ENCODE results near the gene XIAP.
"Not testable (repeated sequence)": the region's sequence is repeated elsewhere in the genome, so short reads cannot be mapped to it uniquely, and the experiment has no call there.

Gene XIAP

GRCh38 chrX:123876844-123877243, 17.0 kb downstream of the XIAP start:
- no peak for DNase-seq

DNA sequence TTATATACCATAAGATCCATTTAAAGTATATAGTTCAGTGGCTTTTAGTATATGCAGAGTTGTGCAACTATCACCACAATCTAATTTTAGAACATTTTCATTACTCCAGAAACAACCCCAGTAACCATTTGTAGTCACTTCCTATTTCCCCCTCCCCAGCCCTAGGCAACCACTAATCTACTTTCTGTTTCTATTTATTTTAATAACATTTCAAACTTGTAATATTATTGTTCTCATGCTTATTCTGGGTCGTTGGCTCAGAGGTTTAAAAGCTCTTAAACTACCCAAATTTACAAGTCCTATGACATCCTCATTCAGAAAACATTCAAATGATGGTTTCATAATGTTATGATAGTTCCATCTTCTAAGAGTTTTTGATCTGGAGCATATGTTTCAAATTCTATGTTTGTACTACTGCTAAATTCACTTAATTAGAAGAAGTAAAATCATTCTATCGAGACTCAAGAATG, 18.4 kb downstream of the XIAP start:
- no peak for DNase-seq

DNA sequence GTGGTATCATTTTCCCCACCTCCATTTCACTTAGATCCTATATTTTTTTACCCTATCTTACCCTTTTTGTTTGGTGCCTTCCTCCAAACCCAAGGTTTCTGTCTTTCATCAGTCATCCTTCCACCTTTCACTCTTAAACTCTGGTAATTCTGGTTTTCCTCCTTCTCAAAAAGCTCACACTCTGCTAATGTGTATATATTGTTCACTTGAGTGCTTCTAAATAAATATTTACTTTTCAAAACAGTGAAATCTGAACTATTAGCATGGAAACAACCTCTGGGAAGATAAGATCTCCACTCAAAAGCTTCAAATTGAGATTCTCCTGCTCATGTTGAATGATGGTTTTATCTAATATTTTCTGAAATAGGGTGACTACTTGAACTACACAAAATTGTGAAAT, 21.5 kb downstream of the XIAP start:
- DNase-seq: no peak

- no peak for DNase-seq
Observed at GRCh38 chrX:123882391-123882790, 22.5 kb downstream of the XIAP start.

DNA sequence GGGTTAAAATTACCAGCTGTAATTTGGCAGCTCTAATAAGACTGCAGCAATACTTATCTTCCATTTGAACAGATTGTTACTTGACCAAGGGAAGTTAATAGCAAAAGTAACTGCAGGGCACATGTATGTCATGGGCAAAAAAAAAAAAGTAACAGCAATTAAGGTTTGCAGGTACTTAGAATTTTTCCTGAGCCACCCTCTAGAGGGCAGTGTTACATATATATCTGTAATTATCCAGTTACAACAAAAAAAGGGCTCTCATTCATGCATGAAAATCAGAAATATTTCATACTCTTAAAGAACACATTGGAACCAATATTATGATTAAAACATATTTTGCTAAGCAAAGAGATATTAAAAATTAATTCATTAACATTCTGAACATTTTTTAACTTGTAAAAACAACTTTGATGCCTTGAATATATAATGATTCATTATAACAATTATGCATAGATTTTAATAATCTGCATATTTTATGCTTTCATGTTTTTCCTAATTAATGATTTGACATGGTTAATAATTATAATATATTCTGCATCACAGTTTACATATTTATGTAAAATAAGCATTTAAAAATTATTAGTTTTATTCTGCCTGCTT, 25.1 kb downstream of the XIAP start:
- DNase-seq: peak in 1 of 2 experiments; percentile 5

DNA sequence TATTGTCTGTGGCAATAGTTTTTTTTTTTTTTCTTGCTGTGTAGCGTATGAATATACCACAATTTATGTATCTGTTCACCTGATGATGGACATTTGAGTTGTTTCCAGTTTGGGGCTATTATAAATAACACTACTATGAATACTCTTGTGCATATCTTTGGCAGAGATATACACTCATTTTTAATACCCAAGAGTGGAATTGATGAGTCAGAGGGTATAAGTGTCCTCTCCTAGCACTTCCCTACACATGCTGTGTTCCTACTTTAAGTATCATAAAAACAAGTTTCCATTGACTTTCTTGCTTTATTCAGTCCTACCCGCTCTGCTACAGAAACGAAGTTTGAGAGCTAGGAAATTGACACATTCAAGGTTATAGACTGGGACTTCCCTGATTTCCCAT, 39.8 kb downstream of the XIAP start:
- DNase-seq: no peak

DNA sequence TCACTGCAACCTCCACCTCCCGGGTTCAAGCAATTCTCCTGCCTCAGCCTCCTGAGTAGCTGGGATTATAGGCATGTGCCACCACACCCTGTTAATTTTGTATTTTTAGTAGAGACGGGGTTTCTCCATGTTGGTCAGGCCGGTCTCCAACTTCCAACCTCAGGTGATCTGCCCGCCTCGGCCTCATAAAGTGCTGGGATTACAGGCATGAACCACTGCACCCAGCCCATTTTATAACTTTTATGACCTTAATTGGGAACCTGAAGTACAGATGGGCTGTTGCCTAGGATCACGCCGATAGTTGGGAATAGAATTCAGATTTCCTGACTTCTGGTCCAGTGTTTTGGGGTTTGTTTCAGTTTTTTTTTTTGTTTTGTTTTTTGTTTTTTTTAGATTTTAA, 43.4 kb downstream of the XIAP start:
- not testable (repeated sequence) for DNase-seq

DNA sequence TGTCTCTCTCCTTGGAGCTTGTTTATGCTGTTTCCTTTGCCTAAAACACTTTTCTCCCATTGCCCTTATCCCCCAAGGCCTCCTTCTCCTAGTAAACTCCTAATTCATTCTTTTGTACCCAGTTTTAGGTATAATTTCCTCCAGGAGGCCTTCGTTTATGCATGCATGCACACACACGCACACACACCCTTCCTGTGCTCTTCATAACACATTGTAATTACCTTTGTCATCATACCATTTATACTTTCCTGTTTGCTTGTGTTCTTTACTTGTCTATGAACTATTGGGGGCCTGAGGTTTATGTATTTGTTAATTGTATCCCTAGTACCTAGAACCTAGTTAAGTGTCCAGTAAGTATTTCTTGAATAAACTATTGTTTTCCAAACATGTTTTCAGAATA, 45.5 kb downstream of the XIAP start:
- DNase-seq: no peak

DNA sequence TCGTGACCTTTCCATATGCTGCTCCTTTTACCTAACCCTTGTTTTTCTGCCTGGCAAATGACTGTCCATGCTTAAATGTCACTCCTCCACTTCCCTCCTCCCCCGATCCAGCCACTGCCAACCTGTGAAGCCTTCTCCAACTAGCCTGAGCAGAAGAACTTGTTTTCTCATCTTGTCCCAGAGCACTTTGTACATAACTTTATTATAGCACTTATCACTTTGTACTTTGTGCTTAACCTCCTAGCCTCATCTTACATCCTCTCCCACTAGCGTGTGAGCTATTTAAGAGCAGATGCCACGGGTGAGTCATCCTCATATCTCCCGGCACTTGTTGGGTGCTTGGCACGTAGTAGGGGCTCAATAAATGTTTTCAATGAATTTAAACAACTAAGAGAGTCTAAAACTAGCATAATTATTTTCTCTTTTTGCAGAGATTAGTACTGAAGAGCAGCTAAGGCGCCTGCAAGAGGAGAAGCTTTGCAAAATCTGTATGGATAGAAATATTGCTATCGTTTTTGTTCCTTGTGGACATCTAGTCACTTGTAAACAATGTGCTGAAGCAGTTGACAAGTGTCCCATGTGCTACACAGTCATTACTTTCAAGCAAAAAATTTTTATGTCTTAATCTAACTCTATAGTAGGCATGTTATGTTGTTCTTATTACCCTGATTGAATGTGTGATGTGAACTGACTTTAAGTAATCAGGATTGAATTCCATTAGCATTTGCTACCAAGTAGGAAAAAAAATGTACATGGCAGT, 46.9 kb downstream of the XIAP start:
- DNase-seq: no peak

DNA sequence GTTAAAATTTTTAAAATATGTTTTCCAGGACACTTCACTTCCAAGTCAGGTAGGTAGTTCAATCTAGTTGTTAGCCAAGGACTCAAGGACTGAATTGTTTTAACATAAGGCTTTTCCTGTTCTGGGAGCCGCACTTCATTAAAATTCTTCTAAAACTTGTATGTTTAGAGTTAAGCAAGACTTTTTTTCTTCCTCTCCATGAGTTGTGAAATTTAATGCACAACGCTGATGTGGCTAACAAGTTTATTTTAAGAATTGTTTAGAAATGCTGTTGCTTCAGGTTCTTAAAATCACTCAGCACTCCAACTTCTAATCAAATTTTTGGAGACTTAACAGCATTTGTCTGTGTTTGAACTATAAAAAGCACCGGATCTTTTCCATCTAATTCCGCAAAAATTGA, 49.7 kb downstream of the XIAP start:
- no peak for DNase-seq

DNA sequence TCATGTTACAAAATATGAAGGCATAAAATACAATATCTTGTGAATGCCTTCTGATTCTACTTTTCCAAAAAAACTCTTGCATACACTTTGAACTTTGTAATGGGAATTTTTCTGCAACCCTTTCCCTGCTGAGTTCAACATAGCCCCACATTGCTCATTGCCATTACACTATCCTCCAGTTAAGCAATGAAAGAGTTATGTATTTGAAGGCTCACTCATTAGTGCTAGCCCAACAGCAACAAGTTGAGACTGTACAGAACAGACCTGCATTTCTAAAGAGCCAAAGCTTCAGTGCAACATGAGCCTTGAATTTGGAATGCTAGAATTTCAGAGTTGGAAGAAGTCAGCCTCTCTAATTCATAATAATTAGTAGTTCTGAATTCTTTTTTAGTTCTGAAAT, 57.2 kb downstream of the XIAP start:
- no peak for DNase-seq

DNA sequence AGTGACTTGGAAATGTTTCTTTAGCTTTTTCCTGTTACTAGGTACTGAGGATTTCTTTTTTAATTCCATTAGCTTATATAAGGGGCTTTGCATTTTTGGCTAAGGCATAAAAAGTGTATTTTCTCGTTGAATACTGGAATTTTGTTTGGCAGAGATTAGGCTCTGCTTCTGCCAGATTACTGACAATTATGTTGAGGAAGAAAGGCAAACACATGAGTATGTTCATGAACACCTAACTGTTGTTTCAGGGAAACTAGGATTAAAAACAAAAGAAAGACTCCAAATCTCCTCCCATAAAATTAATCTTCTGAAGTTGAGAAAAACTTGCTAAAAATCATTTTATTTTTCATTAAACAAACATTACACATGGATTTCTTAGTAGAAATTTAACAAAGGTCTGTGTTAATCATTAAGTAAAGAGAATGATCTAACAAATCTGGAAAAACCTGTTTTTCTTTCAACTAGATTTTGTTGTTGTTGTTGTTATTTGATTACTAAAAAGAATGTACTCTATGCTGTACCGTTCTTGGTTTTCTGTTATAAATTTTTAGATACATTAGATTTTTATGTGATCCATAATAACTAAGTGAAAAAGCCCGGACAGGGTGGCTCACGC, 58.4 kb downstream of the XIAP start:
- DNase-seq: no peak

- DNase-seq: no peak
Observed at GRCh38 chrX:123920105-123920785, 60.4 kb downstream of the XIAP start.

GRCh38 chrX:123923211-123923610, 63.4 kb downstream of the XIAP start:
- no peak for DNase-seq

GRCh38 chrX:123924186-123924585, 64.3 kb downstream of the XIAP start:
- DNase-seq: no peak

GRCh38 chrX:123927845-123928244, 68.0 kb downstream of the XIAP start:
- no peak for DNase-seq

GRCh38 chrX:123932055-123932454, 72.2 kb downstream of the XIAP start:
- not testable (repeated sequence) for DNase-seq

DNA sequence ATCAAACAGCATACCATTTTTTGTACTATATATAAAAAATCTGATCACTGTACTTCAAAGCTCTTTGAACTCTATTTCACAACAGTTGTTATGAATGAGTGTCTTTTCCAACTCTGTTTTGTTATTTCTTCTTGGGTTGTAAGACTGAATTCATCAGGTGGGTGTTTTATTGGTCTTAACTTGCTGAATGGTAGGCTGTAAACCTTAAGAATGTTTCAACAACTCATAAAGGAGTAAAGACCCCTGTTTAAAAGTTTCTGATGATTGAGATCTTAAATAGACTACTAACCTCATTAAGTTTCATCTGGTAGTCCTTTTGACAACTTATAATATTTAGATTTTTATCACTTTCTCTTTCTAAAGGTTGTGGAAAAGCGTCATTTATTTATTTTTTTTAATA, 83.2 kb downstream of the XIAP start:
- no peak for DNase-seq

GRCh38 chrX:123943488-123943887, 83.6 kb downstream of the XIAP start:
- DNase-seq: no peak

- no peak for DNase-seq
Observed at GRCh38 chrX:123949846-123950245, 90.0 kb downstream of the XIAP start.

GRCh38 chrX:123959281-123960063, 99.6 kb downstream of the XIAP start:
- DNase-seq: peak in 1 of 2 experiments; percentile 26

DNA sequence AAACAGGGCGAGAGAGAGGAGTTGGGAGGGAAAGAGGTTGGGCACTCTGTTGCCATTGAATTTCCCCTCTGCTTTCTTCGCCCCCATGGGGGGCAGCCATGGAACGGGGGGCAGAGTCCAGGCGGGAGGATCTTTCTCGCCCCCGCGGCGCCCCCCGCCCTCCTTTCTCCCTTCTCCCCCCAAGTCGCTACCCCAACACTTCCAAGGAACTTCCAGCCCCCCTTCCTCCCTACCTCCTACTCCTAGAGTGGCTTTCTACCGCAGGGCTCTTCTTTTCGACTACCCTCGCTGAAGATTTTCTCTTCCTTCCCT, 101.1 kb downstream of the XIAP start:
- DNase-seq: no peak

All from NCI-H187 (cell line).